PC-9 (cell line): ENCODE data around the gene HDHD5. TPM values are rescaled to one million over a fixed set of nuclear protein-coding genes. Genes with fewer than 3 reads are reported as not detected.

Source experiments
- BruUV-seq: library from RNA; stranded (reverse); fragments of 400-500 nt; replicated peaks from 2 replicates; lab custom pipeline; 2021; lab: Mats Ljungman, UMichigan
- CTCF ChIA-PET: fragments of 300-600 bp; sonication (Branson Sonifier 250); formaldehyde crosslinking; loops from one replicate; lab custom pipeline; 2022; ENCODE audit warnings: antibody characterized with exemption; lab: Charles Lee
- POLR2A ChIA-PET: fragments of 300-600 bp; sonication (Branson Sonifier 250); formaldehyde crosslinking; loops from one replicate; lab custom pipeline; 2022; ENCODE audit warnings: antibody characterized with exemption; ENCODE audit not compliant: unreplicated experiment; lab: Charles Lee
- DNase-seq, 2 experiments: peaks; one replicate each; pipeline versions ENCODE4 v3.0.0 to v3.0.0-alpha.2; 2015 to 2022; ENCODE audit warnings: mixed read lengths in 1 of 2
- H2AFZ ChIP-seq: fragments of 200-600 bp; sonication (generic); 2 replicates; pipeline ENCODE4 v1.8.1; 2017; ENCODE audit warnings: antibody characterized with exemption
- H3F3A ChIP-seq: fragments of 200-600 bp; sonication (generic); 2 replicates; pipeline ENCODE4 v1.8.1; 2017; ENCODE audit warnings: antibody characterized with exemption, mild to moderate bottlenecking, low read depth; ENCODE audit not compliant: insufficient read depth
- H3K27ac ChIP-seq: fragments of 200-600 bp; sonication (generic); 2 replicates; pipeline ENCODE4 v1.6.1; 2016; ENCODE audit warnings: mixed run types
- H3K27me3 ChIP-seq: fragments of 200-600 bp; sonication (generic); 2 replicates; pipeline ENCODE4 v1.6.1; 2016; ENCODE audit warnings: low read depth, mixed run types; ENCODE audit not compliant: insufficient read depth
- H3K36me3 ChIP-seq: fragments of 200-600 bp; sonication (generic); 2 replicates; pipeline ENCODE4 v1.6.1; 2016; ENCODE audit warnings: low read depth, mixed run types
- H3K4me1 ChIP-seq: fragments of 200-600 bp; sonication (generic); replicated peaks from 2 replicates; pipeline ENCODE4 v1.6.1; 2016; ENCODE audit warnings: mixed run types; ENCODE audit not compliant: insufficient read depth
- H3K4me2 ChIP-seq: fragments of 200-600 bp; sonication (generic); 2 replicates; pipeline ENCODE4 v1.6.1; 2017; ENCODE audit warnings: mixed run types
- H3K4me3 ChIP-seq: fragments of 200-600 bp; sonication (generic); 2 replicates; pipeline ENCODE4 v1.6.1; 2016; ENCODE audit warnings: mixed run types
- H3K79me2 ChIP-seq: fragments of 200-600 bp; sonication (generic); 2 replicates; pipeline ENCODE4 v1.6.1; 2017; ENCODE audit warnings: low read depth, mixed run types
- H3K9me2 ChIP-seq: fragments of 200-600 bp; sonication (generic); 2 replicates; pipeline ENCODE4 v1.8.1; 2017; ENCODE audit warnings: mild to moderate bottlenecking; ENCODE audit not compliant: insufficient read depth
- H3K9me3 ChIP-seq: fragments of 200-600 bp; sonication (generic); 2 replicates; pipeline ENCODE4 v1.8.1; 2016; ENCODE audit warnings: low read depth; ENCODE audit not compliant: insufficient read depth
- H4K20me1 ChIP-seq: fragments of 200-600 bp; sonication (generic); 2 replicates; pipeline ENCODE4 v1.8.1; 2017; ENCODE audit not compliant: insufficient read depth
- CTCF ChIP-seq: fragments of 200-600 bp; sonication (generic); conservative IDR thresholded peaks from 2 replicates; pipeline ENCODE4 v1.6.1; 2017; ENCODE audit warnings: mixed run types, antibody characterized with exemption, mild to moderate bottlenecking, moderate library complexity
- EZH2 ChIP-seq: fragments of 200-600 bp; sonication (generic); IDR thresholded peaks from 2 replicates; pipeline ENCODE4 v1.8.0; 2017; ENCODE audit warnings: antibody characterized with exemption, low read depth
- intact Hi-C: fragments of 100-400 bp; cut with micrococcal nuclease; formaldehyde crosslinking; loops from one replicate; pipeline ENCODE4 v1.10.0; 2022; ENCODE audit not compliant: unreplicated experiment
- total RNA-seq: library from RNA; stranded (reverse); gene quantifications from 2 replicates; pipeline ENCODE4 v1.2.3, GENCODE V29; 2021

Gene HDHD5
- total RNA-seq, 1 experiment from 2014 or later: 26.5 TPM

GRCh38 chr22:17115236-17115635 is 43.8 kb downstream of the HDHD5 start:
- intact Hi-C loops: no loop called here
- Histone ChIP-seq H3K9me3 (no peaks in the 10 kb centered on the region), H3K36me3 (no peaks in the 10 kb centered on the region), H2AFZ (no peak overlapping the region), H4K20me1 (no peaks in the 10 kb centered on the region), H3K4me3 (no peak overlapping the region), H3K4me1 (no peaks in the 10 kb centered on the region), H3K27ac (no peak overlapping the region), H3K9me2 (no peaks in the 10 kb centered on the region), H3K4me2 (no peak overlapping the region), H3K27me3 (no peaks in the 10 kb centered on the region), H3K79me2 (no peaks in the 10 kb centered on the region), H3F3A (no peaks in the 10 kb centered on the region)
- POLR2A ChIA-PET: interaction anchor here (0.6 kb wide), 1 partner anchor 42 kb away, joined by 4 read pairs; no protein-coding TSS in a partner anchor
- no peak for DNase-seq
- CTCF ChIA-PET: no interaction called here
- TF ChIP-seq EZH2 (no peak), CTCF (no peak)
- no TSS peak for BruUV-seq

- Histone ChIP-seq H3K4me1 (no peaks in the 10 kb centered on the region), H3K9me3 (no peaks in the 10 kb centered on the region), H3K27ac (no peak overlapping the region), H3K27me3 (no peaks in the 10 kb centered on the region), H3F3A (no peaks in the 10 kb centered on the region), H3K4me3 (no peak overlapping the region), H4K20me1 (no peaks in the 10 kb centered on the region), H2AFZ (no peak overlapping the region), H3K9me2 (no peaks in the 10 kb centered on the region), H3K79me2 (no peaks in the 10 kb centered on the region), H3K36me3 (no peaks in the 10 kb centered on the region), H3K4me2 (no peak overlapping the region)
- BruUV-seq: no TSS peak
- no peak for DNase-seq
- ChIA-PET POLR2A (interaction anchor here (0.6 kb wide), 1 partner anchor 42 kb away, joined by 4 read pairs; no protein-coding TSS in a partner anchor), CTCF (no interaction called here)
- intact Hi-C loops: no loop called here
- no peak for TF ChIP-seq CTCF
- no peak for TF ChIP-seq EZH2
Observed at GRCh38 chr22:17114898-17115235, 44.2 kb downstream of the HDHD5 start.

GRCh38 chr22:17114173-17114897 is 44.7 kb downstream of the HDHD5 start:
- ChIA-PET CTCF (no interaction called here), POLR2A (interaction anchor here (0.6 kb wide), 1 partner anchor 526 kb away, joined by 3 read pairs; no protein-coding TSS in a partner anchor)
- no peaks in the 10 kb centered on the region for H4K20me1 ChIP-seq
- no peaks in the 10 kb centered on the region for H3K4me1 ChIP-seq
- intact Hi-C loops: no loop called here
- TF ChIP-seq EZH2 (no peak), CTCF (no peak)
- H3K4me3 ChIP-seq: no peak overlapping the region
- no peaks in the 10 kb centered on the region for H3F3A ChIP-seq
- H2AFZ ChIP-seq: no peak overlapping the region
- H3K27me3 ChIP-seq: no peaks in the 10 kb centered on the region
- no peak for DNase-seq
- no TSS peak for BruUV-seq
- no peaks in the 10 kb centered on the region for H3K9me2 ChIP-seq
- no peaks in the 10 kb centered on the region for H3K9me3 ChIP-seq
- H3K79me2 ChIP-seq: no peaks in the 10 kb centered on the region
- H3K27ac ChIP-seq: no peak overlapping the region
- H3K4me2 ChIP-seq: no peak overlapping the region
- no peaks in the 10 kb centered on the region for H3K36me3 ChIP-seq
